Stimulated activated CD4-positive, alpha-beta T cell treated with anti-CD3 and anti-CD28 coated beads, Interleukin-1b, Interleukin-23, amount 100 ng/mL, for 1 hour (primary cell): ENCODE results near the gene ANKRD17.
"Not testable (repeated sequence)": the region's sequence is repeated elsewhere in the genome, so short reads cannot be mapped to it uniquely, and the experiment has no call there.

ENCODE experiments used
- DNase-seq, 2 donors: peaks; one replicate each; pipeline ENCODE4 v3.0.0-alpha.2; 2020; ENCODE audit warnings: low read depth in 2 of 2

The ANKRD17 gene

GRCh38 chr4:73245955-73246354 lies 12.6 kb downstream of the ANKRD17 start:
- DNase-seq = no peak

DNA sequence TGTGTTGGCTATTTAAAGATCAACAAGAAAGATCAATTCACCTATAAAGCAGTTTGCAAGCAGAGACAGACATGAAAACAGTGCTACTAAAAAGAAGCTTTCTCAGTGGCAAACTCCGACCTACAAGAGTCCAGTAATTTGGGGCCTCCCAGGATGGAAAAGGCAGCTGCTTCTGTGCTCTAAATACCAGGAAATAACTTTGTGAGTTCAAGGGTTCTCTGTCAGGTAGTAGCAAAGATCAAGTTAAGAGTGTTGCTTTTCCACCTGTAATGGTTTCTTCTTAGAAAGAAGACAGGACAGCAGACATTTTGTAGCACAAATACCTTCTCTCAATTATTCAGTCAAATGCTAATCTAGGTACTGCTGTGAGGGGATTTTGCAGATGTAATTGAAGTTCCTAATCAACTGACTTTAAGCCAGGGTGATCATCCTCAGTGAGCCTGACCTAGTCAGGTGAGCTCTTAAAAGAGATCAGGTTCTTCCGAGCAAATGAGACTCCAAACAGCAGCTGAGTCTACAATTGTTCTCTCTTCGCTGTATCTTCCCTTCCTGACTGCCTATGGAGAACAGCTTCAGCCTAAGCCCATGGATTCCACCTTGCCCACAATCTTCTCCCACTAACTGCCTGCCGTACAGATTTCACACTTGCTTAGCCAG lies 13.5 kb downstream of the ANKRD17 start:
- no peak for DNase-seq

GRCh38 chr4:73237044-73237443 lies 21.6 kb downstream of the ANKRD17 start:
- no peak for DNase-seq

GRCh38 chr4:73236151-73236550 lies 22.4 kb downstream of the ANKRD17 start:
- DNase-seq = no peak

DNA sequence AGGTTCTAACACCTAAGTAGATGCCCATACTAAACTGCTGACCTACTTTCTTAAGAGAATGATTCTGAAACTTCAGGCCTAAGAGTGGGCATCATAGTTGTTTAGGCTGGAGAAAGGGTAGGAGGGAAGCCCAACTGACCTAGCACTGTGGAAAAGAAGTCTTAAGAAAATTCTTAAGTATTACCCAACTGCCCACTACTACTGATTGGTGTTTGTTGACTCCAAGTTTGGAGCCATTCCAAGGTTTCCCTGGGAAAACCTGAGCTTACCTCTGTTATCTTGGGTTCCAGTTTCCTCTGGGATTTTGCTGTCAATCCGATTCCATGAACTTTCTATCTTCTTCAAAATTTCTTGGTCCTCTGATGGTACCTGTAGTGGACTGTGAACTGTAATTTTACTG lies 23.9 kb downstream of the ANKRD17 start:
- DNase-seq = no peak

GRCh38 chr4:73231518-73232487 lies 26.8 kb downstream of the ANKRD17 start:
- no peak for DNase-seq

- DNase-seq = no peak
These were observed 27.6 kb downstream of the ANKRD17 start for GRCh38 chr4:73230865-73231517.

DNA sequence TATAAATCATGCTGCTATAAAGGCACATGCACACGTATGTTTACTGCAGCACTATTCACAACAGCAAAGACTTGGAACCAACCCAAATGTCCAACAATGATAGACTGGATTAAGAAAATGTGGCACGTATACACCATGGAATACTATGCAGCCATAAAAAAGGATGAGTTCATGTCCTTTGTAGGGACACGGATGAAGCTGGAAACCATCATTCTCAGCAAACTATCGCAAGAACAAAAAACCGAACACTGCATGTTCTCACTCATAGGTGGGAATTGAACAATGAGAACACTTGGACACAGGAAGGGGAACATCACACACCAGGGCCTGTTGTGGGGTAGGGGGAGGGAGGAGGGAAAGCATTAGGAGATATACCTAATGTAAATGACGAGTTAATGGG lies 29.8 kb downstream of the ANKRD17 start:
- DNase-seq = not testable (repeated sequence)

- DNase-seq = no peak
These were observed 33.7 kb downstream of the ANKRD17 start for GRCh38 chr4:73224886-73225285.

GRCh38 chr4:73223258-73223650 lies 35.3 kb downstream of the ANKRD17 start:
- no peak for DNase-seq

DNA sequence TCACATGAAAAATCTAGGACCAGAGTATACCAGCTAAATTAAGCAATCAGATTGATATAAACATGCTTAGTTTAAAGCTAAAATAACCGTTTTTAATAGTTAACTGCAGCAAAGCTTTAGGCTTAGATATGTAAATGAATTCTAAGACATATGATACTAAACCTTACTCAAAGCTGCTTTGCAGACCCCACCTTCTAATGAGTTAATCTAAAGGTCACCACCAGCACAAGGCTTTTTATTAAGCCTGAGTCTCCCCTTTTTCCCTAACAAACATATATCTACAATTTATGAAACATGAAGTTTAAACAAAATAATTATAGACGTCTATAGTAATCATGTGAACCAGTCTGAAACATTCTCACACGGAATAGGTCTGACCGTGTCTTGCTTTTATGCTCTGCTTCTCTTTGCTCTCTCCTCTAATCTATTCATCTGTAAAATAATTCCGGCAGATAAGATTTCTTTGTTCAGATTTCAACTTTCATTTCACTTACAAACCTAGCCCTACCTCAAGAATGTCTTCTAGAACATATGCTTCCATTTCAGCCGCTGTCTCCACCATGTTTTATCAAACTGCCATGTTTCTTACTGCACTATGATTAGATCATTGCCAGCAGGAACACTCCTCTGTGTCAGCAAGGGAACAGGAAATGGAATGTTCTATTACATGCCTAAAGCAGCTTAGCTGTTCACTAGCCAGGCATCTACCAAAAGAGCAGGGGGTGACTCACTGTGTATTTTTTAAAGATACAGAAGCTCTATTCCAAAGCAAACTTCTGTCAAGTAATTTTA lies 35.9 kb downstream of the ANKRD17 start:
- DNase-seq = peak in 1 of 2 donors; percentile 21

DNA sequence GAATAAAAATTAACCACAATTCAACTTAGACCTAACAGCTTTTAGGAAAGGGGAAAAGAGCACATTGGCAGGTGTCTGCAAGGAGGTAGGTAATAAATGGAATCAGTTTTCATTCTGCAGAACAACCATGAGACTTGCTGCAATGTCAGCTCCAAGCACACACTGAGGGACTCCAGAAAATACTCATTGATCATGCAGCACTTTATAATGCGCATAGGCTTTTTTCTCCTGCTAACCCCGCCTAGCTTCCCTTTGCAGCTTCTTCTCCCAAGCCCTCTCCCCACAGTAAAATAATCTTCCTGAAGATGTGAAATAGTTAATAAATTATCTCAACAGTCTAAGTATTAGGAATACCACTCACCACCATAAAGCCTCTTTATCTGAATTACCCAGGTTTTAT lies 36.9 kb downstream of the ANKRD17 start:
- DNase-seq = no peak

GRCh38 chr4:73220815-73221214 lies 37.8 kb downstream of the ANKRD17 start:
- no peak for DNase-seq

GRCh38 chr4:73213916-73214653 lies 44.5 kb downstream of the ANKRD17 start:
- no peak for DNase-seq

DNA sequence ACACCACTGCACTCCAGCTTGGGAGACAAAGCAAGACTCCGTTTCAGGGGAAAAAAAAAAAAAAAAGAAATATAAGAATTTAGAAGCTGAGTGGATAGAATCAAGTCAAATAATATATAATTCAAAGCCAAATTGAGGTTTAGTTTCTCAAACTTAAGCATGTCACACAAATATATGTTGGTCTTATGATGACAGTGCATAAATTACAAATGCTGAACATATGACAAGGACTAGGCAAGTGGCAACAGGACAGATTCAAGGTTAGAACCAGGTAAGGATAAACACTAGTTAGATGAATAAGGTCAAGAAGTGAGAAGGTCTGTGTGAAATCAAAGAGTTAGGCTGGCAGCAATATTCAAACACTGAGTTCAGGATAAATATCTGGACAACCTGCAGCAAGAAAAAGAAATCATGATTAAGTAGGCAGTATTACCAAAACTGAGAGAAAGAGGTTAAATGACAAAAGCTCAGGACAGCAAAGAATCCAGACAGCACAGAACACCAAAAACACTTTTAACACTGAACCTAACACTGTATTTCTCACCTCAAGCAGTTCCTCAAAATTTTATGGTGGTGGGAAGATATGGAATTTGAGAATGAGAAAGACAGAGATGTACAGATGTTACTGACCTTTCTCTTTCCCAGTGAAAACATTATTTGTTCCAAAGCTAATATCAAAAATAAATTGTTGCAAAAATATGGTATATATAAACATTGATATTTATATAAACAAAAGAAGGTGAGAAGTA lies 45.4 kb downstream of the ANKRD17 start:
- DNase-seq = no peak

DNA sequence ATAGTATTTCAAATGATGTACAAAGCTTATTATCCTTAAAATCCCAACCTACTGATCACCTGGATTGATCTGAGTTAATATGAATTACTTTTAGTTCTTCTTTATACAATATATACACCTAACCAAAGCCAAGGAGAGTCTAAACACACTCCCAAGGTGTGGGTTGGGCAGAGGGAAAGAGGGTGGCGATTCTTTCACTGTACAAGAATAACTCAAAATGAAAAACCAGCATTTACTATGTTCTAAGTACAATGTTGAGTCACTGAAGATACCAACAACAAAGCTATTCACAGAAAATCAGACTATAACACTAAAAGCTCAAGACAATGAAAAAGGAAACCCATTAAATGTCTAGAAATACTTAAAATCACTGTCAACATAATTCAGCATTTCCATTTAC lies 46.6 kb downstream of the ANKRD17 start:
- no peak for DNase-seq

GRCh38 chr4:73208376-73208775 lies 50.2 kb downstream of the ANKRD17 start:
- no peak for DNase-seq

DNA sequence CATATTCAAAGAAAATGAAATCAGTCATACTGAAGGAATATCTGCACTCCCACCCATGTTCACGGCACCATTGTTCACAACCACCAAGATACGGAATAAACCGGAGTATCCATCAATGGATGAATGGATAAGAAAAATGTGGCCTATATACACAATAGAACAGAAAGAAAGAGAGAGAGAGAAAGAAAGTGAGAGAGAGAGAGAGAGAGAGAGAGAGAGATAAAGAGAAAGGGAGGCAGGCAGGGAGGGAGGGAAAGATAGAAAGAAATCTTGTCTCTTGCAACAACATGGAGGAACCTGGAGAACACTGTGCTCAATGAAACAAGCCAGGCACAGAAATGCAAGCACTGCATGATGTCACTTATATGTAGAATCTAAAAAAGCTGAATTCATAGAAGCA lies 52.4 kb downstream of the ANKRD17 start:
- DNase-seq = no peak

GRCh38 chr4:73205482-73205881 lies 53.1 kb downstream of the ANKRD17 start:
- no peak for DNase-seq

- not testable (repeated sequence) for DNase-seq
These were observed 54.6 kb downstream of the ANKRD17 start for GRCh38 chr4:73203976-73204375.
